GM15510 (cell line): ENCODE data around the gene CHD9.

ENCODE experiments used
- POLR2A ChIP-seq: IDR thresholded peaks from 3 replicates; pipeline ENCODE4 v1.6.1; 2011; ENCODE audit warnings: borderline replicate concordance; ENCODE audit not compliant: insufficient read length; ENCODE audit errors: extremely low read depth

CHD9 gene

DNA sequence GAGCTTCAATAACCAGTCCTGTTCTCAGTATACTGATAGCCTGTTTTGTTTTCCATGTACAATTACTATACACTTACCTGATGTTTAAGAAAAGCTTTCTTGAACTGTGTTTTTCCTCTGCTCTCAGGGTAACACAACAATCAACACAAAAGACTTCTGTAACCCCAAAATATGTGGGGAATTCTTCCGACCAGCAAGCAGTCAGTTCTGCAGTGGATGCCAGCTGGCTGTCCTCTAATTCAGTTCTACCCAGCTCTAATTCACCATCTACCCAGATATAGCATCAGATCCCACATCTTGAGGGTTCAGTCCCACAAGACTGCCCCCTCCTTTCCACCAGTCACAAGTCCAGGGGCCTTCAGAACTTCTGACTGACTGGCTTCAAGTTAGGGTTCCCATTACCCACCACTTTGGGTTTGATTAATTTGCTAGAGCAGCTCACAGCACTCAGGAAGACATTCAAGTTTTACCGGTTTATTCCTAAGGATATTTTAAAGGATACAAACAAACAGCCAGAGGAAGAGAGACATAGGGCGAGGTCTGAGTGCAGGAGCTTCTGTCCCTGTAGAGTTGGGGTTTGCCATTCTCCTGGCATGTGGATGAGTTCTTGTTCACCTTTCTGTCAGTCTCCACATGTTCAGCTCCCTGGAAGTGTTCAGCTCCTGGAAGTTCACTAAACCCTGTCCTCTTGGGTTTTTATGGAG, 178.2 kb downstream of the CHD9 start:
- no peak for TF ChIP-seq POLR2A

DNA sequence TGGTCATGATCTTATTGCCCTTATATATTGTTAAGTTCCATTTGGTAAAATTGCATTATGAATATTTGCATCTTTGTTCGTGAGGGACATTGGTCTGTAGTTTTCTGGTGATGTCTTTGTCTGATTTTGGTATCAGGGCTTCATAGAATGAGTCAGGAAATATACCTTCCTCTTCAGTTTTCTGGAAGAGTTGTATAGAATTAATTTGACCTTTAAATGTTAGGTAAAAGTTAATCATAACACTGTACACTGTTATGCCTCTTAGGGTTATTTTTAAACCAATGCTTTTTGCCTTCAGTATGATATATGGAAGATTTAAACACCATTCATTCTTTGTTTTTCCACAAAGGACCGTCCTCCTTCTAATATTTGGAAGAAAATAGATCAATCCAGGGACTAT, 180.0 kb downstream of the CHD9 start:
- no peak for TF ChIP-seq POLR2A

- TF ChIP-seq POLR2A: no peak
Observed at GRCh38 chr16:53235851-53236250, 181.1 kb downstream of the CHD9 start.

DNA sequence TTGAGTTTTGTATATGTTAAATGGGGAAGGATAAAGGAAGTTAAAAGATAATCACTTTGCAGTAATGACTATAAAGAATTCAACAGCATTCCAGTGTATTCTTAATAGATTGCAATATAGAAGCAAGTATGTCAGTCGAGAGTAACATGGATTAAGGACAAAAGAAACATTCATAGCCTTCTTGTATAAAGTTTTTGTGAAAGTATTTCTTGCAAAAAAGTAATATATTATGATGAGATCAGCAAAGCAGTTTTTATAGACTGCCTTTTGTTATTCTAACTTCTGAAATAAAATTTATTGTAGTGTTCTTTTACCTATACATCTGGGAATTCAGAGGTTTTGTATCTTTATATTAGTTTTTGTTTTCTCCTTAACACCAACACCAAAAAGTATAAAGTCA, 194.5 kb downstream of the CHD9 start:
- TF ChIP-seq POLR2A: no peak

DNA sequence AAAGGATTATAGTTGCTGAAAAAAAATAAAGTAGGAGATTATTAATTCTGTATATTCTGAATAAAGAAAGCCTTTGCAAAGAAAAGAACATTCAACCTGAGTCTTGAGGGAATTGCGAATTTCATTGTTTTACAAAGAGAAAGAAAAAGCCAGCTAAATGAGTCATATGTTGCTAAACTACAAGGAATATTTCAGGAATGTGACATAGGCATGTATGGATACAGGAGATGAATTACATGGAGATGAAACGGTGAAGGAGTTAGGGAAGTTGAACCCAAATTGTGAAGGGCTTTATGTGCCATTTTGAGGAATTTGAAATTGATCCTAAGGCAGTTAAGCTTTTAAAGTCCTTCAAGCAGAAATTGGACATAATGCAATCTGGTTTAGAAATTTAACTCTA, 202.2 kb downstream of the CHD9 start:
- no peak for TF ChIP-seq POLR2A

DNA sequence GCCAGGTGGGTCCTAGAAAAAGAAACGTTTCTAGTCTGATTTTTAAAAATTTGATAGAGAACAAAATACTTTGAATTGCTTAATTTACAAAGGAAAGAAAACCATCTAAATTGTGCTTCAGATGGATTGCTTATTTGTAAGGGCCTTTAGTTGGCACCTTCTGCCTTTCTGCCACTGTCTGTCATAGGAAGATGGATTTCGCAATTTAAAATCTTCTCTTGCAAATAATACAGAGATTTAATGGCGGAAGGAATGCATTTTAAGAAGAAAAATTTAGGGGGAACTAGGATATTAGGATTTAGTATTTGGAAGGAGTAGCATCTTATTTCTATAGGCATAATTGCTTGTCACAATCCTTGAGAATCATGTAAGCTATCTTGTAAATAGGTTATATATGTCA, 204.0 kb downstream of the CHD9 start:
- no peak for TF ChIP-seq POLR2A

DNA sequence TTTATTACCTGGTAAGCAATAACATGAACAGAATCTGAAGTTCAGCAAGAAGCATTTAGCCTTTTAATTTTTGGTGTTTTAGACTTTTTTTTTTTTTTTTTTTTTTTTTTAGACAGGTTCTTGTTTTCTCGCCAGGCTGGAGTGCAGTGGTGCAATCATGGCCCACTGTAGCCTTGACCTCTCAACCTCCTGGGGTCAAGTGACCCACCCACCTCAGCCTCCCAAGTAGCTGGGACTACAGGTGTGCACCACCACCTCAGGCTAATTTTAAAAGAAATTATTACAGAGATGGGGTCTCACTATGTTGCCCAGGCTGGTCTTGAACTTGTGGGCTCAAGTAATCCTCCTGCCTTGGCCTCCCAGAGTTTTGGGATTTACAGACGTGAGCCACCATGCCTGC, 206.5 kb downstream of the CHD9 start:
- no peak for TF ChIP-seq POLR2A

- no peak for TF ChIP-seq POLR2A
Observed at GRCh38 chr16:53262645-53263044, 207.9 kb downstream of the CHD9 start.

DNA sequence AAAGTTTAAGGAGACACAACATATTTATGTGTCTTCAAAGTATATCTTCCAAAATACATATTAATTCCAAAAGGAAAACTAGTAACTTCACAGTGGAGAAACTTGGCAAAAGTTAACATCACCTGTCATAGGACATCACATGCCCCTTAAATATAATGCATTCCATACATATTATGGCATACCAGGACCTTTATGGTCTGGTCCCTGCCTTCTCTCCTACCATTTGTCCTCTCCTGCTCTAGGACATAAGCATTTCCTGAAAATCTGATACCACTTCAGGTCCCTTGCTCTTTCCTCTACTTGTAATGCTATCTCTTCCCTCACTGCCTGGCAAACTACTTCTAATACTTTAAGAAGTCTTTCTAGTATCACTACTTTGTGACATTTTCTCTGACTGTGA, 211.4 kb downstream of the CHD9 start:
- no peak for TF ChIP-seq POLR2A

GRCh38 chr16:53281280-53281679, 226.5 kb downstream of the CHD9 start:
- no peak for TF ChIP-seq POLR2A

GRCh38 chr16:53281859-53282258, 227.1 kb downstream of the CHD9 start:
- TF ChIP-seq POLR2A: no peak

DNA sequence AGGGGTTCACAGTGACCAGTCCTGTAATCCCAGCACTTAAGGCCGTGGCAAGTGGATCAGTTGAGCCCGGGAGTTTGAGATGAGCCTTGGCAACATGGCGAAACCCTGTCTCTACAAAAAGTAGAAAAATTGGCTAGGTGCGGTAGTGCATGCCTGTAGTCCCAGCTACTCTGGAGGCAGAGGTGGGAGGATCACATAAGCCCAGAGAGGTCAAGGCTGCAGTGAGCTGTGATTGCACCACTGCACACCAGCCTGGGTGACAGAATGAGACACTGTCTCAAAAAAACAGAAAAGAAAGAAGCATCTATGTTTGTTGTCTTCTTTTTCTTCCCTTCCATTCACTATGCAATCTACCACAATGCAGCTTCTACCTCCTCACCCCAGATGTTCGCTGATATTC, 227.5 kb downstream of the CHD9 start:
- TF ChIP-seq POLR2A: no peak

DNA sequence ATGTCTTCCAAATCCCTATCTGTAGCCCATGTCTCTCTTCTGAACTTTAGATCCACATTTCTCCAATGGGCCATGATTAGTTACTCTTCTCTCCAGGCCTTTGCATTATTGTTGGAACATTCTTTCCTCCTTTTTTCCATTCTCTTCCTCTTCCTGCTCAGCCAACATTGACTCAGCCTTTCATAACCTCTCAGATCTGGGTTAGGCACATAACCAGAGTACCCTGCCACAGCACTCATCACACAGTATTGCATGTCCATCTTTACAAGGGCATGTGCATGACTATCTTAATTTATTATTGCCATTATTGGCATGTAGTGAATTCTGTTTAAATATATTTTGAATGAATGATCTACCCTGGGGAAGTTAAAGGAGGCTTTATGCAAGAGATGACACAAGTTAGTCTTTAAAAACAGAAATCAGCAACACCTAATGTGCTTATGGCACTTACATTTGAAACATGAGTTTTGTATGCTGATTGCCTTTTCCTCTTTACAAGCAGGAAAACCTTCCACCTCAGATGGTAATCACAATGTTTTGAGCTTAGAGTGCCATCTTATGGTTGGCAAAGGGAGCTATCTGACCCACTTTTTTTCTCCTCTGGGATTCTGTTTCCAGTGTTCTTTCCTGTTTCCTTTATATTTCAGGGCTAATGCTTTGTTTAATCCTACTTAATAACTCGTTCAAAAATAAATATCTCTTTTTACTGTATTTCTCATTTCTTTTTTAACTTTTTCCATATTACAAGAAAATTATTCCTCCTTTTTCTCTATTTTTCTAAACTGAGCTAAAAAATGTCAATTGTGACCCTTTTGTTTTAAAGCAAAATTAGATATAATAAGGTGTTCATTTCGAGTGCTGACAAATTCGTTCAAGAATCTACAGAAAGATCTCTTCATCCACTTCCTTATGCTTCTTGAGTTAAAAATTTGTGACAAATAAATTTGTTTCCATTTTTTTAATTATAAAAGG, 228.5 kb downstream of the CHD9 start:
- TF ChIP-seq POLR2A: no peak

DNA sequence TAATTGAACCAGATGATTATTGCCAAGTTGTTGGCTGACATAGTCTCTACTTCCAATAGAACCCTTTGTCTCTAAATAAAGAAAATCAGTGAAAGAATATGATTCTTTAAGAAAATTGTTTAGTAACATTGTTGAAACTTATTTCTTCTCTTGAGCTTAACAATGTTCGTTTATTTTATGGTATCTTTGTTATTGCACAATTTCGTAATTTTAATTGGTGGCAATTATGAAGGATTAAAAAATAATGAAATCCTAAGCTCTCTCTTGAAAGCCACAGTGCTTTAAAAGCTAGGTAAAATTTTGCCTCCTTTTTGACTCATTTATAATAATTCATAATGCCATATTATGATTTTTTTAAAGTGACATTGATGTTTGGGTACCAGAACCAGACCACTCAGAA, 230.4 kb downstream of the CHD9 start:
- no peak for TF ChIP-seq POLR2A

- no peak for TF ChIP-seq POLR2A
Observed at GRCh38 chr16:53290520-53290919, 235.7 kb downstream of the CHD9 start.
